Calu3 (cell line): ENCODE data around the gene FTH1. TPM values are rescaled to one million over a fixed set of nuclear protein-coding genes. Genes with fewer than 3 reads are reported as not detected.

Experiments
- total RNA-seq: library from RNA; stranded (reverse); gene quantifications from 2 replicates; pipeline ENCODE4 v1.2.3, GENCODE V29; 2022

The FTH1 gene
- total RNA-seq, 1 experiment from 2014 or later: 1,555 TPM

Other genes with a start within 250 kb of the FTH1 start
- 91.4 and 139 TPM in 2 replicates for gene MYRF, start 215.0 kb downstream of the FTH1 start, total RNA-seq
- gene TMEM258, start 175.0 kb downstream of the FTH1 start, total RNA-seq: 140 and 146 TPM in 2 replicates
- gene FEN1, start 174.7 kb downstream of the FTH1 start, total RNA-seq: 72.4 TPM in 2 replicates
- gene FADS1, start 150.6 kb downstream of the FTH1 start, total RNA-seq: 55.6 and 74.1 TPM in 2 replicates
- gene FADS2, start 139.3 kb downstream of the FTH1 start, total RNA-seq: 8.5 and 19.2 TPM in 2 replicates
- gene FADS3, start 76.1 kb downstream of the FTH1 start, total RNA-seq: 19.7 and 20.5 TPM in 2 replicates
- 0.76 and 2.4 TPM in 2 replicates for gene RAB3IL1, start 50.1 kb downstream of the FTH1 start, total RNA-seq
- 0.78 and 1.1 TPM in 2 replicates for gene BEST1, start 17.3 kb downstream of the FTH1 start, total RNA-seq
- gene INCENP, start 156.4 kb upstream of the FTH1 start, total RNA-seq: 94.3 and 115 TPM in 2 replicates
- not detected in 2 replicates for gene SCGB1D1, start 222.6 kb upstream of the FTH1 start, total RNA-seq
- not detected in 2 replicates for gene SCGB2A1, start 241.0 kb upstream of the FTH1 start, total RNA-seq